Heart left ventricle (tissue), 16 donors: ENCODE data around the gene KRTAP4-5. TPM values are rescaled to one million over a fixed set of nuclear protein-coding genes. Genes with fewer than 3 reads are reported as not detected.
"Not testable (repeated sequence)": the region's sequence is repeated elsewhere in the genome, so short reads cannot be mapped to it uniquely, and the experiment has no call there.

Experiments used
- ATAC-seq, 4 donors: fragments of 200-7000 bp; cut with Tn5 transposase; one replicate each; pipeline ENCODE4 v1.9.1; 2020 to 2022; ENCODE audit warnings: moderate library complexity in 4 of 4, mild to moderate bottlenecking in 3 of 4, moderate number of reproducible peaks in 1 of 4
- DNase-seq, 5 donors: peaks; one replicate each; pipeline ENCODE4 v3.0.0-alpha.2; 2020
- H3K27ac ChIP-seq, 12 donors: fragments of 200-600 bp; sonication (generic) in 4 of 12; one replicate each; pipeline versions ENCODE4 v1.5.0 to v1.8.0; 2016 to 2022; ENCODE audit warnings: mild to moderate bottlenecking in 2 of 12
- H3K27me3 ChIP-seq, 9 donors: fragments of 200-600 bp; sonication (generic) in 2 of 9; one replicate each; pipeline versions ENCODE4 v1.5.1 to v1.8.0; 2016 to 2022; ENCODE audit warnings: mild to moderate bottlenecking in 3 of 9
- H3K36me3 ChIP-seq, 9 donors: fragments of 200-600 bp; sonication (generic) in 2 of 9; one replicate each; pipeline versions ENCODE4 v1.5.0 to v1.8.0; 2018 to 2022; ENCODE audit warnings: mild to moderate bottlenecking in 2 of 9
- H3K4me1 ChIP-seq, 12 donors: fragments of 200-600 bp; sonication (generic) in 4 of 12; one replicate each; pipeline versions ENCODE4 v1.5.0 to v1.8.0; 2016 to 2022; ENCODE audit warnings: mild to moderate bottlenecking in 3 of 12
- H3K4me3 ChIP-seq, 12 donors: fragments of 200-600 bp; sonication (generic) in 4 of 12; one replicate each; pipeline versions ENCODE4 v1.5.0 to v1.8.0; 2017 to 2022; ENCODE audit warnings: mild to moderate bottlenecking in 9 of 12, moderate library complexity in 4 of 12
- H3K9me3 ChIP-seq, 12 donors: fragments of 200-600 bp; sonication (generic) in 4 of 12; one replicate each; pipeline versions ENCODE4 v1.5.0 to v1.8.0; 2016 to 2022; ENCODE audit warnings: mild to moderate bottlenecking in 1 of 12
- POLR2A ChIP-seq, 2 donors: fragments of 450-650 bp; IDR thresholded peaks; one replicate each; pipeline ENCODE4 v1.6.1; 2017; ENCODE audit warnings: antibody characterized with exemption in 2 of 2, mild to moderate bottlenecking in 2 of 2, moderate library complexity in 2 of 2
- WGBS, 4 donors: extraction: QIAGEN DNeasy Blood & Tissue Kit in 2 of 4; methylation state at CpG; one replicate each; pipeline versions ENCODE4 v1.1.5 to v1.1.7; 2013 to 2018; 5-methylcytosine and 5-hydroxymethylcytosine counted together
- intact Hi-C, 10 donors: fragments of 100-400 bp; cut with DNase I; formaldehyde crosslinking; loops; one replicate each; pipeline versions ENCODE4 v1.11.1 to v1.14.2; 2022
- polyA plus RNA-seq, 2 donors: library from polyadenylated mRNA; stranded (reverse); fragments of 200-250 nt; gene quantifications; one replicate each; pipeline ENCODE4 v1.2.3, GENCODE V29; 2013
- total RNA-seq, 9 donors: library from RNA; depleted of rRNA in 2 of 9; stranded (reverse); fragments of >200 nt in 2 of 9; fragmentation: NEBNext Ultra II Directional in 3 of 9; extraction: Animal tissue kit (Norgen Biotek cat#: 25700) in 3 of 9; gene quantifications; one replicate each; pipeline versions ENCODE4 v1.1.0 to v1.2.4, GENCODE V29; 2016 to 2023
- TF ChIP-seq, protein P1 (sequence below), 12 donors: fragments of 200-600 bp; sonication (generic) in 4 of 12; IDR thresholded peaks; one replicate each; pipeline versions ENCODE4 v1.5.0 to v1.8.0; 2018 to 2022; ENCODE audit warnings: antibody characterized with exemption in 12 of 12, mild to moderate bottlenecking in 5 of 12
- donor health status: ischemic (EF 13 %, LVEDD 7.1; RV severe dilation, severe dysfunction).
- donor health status: healthy with polysubstance abuse.
- donor health status: DM: no; HTN: yes; CAD: no.
- donor health status: DM: no; HTN: no; CAD: no.
- donor health status: ischemic (EF 25% LVEDD 6.9; RV normal size, moderate dysfunction).
- donor health status: ischemic (EF 25% LVEDD 5.7; RV mildly dilated, moderate dysfunction).
- donor health status: healthy.
- donor health status: DM: yes; HTN: yes; CAD: no.
- donor health status: ischemic (EF 35%, LVEDD 5.7; RV mildly dilated, moderate dysfunction).
- donor health status: nonischemic (EF 11% LVEDD 7.7; RV severe dilation, severe dysfunction).
- donor health status: DM: yes; HTN: yes; CAD: no.
- donor health status: PGD.
- donor health status: ischemic (EF 29% LVEDD 5.4; RV normal size, mild dysfunction).
- donor health status: nonischemic (EF 23%, LVEDD 6.1; RV moderate dilation, normal function).

The KRTAP4-5 gene
- total and polyA plus RNA-seq, 11 donors: not detected

DNA sequence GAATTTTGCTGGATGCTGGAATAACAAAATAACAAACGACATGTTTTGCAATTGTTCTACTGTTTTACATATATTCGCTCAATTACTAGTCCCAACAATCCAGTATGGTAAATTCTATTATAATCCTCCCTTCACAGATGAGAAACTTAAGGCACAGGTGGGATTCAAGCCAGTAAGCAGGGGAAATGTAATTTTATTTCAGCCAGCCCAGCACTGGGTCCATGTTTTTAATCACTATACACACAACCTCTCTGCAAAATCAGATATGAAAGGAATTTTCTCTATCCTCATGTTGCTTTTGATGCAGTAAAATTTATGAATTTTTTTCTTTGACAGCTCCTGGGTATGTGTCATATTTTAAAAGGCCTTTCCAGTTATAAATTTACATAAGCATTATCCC lies 4.4 kb downstream of the KRTAP4-5 start:
- DNase-seq: no peak
- 79 to 86% (median 81%) methylated on average over 2 of the region's 2 CpGs for WGBS, 4 donors
- TF ChIP-seq POLR2A (IDR thresholded peaks at IDR 0.05): no peak
- TF ChIP-seq, protein P1, sequence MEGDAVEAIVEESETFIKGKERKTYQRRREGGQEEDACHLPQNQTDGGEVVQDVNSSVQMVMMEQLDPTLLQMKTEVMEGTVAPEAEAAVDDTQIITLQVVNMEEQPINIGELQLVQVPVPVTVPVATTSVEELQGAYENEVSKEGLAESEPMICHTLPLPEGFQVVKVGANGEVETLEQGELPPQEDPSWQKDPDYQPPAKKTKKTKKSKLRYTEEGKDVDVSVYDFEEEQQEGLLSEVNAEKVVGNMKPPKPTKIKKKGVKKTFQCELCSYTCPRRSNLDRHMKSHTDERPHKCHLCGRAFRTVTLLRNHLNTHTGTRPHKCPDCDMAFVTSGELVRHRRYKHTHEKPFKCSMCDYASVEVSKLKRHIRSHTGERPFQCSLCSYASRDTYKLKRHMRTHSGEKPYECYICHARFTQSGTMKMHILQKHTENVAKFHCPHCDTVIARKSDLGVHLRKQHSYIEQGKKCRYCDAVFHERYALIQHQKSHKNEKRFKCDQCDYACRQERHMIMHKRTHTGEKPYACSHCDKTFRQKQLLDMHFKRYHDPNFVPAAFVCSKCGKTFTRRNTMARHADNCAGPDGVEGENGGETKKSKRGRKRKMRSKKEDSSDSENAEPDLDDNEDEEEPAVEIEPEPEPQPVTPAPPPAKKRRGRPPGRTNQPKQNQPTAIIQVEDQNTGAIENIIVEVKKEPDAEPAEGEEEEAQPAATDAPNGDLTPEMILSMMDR (IDR thresholded peaks at IDR 0.05): no peak
- Histone ChIP-seq H3K27ac (no peak overlapping the region), H3K9me3 (peaks cover 0 to 20% (median 5%) of the 10 kb centered on the region in 12 donors), H3K36me3 (no peaks in the 10 kb centered on the region), H3K4me3 (no peak overlapping the region), H3K27me3 (peaks cover 0 to 7% (median 0%) of the 10 kb centered on the region in 9 donors), H3K4me1 (no peaks in the 10 kb centered on the region)
- intact Hi-C loops: no loop called here
- no peak for ATAC-seq

DNA sequence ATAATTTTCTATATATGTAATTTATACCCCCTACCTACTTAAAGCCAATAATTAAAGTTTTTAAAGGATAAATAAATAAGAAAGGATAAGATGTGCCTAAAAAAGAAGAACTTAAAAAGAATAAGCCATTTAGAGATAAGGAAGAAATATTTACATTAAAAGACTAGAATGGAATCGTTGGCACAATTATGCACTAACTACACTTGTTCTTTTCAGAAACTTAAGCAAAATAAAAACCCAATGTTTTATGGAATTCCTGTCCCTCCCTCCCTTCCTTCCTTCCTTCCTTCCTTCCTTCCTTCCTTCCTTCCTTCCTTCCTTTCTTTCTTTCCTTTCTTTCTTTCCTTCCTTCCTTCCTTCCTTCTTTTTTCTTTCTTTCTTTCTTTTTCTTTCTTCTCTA lies 4.8 kb downstream of the KRTAP4-5 start:
- TF ChIP-seq, protein P1 (IDR thresholded peaks at IDR 0.05): no peak
- TF ChIP-seq POLR2A (IDR thresholded peaks at IDR 0.05): no peak
- no peak for DNase-seq

DNA sequence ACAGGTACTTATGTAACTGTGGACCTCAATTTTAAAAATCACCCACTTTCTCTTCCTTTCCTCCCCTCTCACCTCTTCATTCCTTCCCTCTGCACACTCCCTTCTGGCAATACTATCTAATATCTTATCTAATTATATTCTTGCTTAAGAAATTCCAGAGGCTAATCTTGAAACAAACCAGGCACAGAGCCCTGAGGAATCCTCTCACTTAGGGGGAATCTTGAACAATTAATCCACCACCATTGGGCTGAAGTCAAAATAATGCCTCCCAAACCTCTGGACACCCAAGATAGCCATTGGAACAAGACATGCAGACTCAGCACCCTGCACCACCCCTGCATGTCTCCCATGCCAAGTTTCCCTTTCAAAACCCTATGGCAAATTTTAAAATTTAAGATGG lies 8.3 kb downstream of the KRTAP4-5 start:
- intact Hi-C loops: no loop called here
- ATAC-seq: no peak
- H3K4me1 ChIP-seq: no peaks in the 10 kb centered on the region
- H3K9me3 ChIP-seq: peaks cover 0 to 23% (median 6%) of the 10 kb centered on the region in 12 donors
- TF ChIP-seq, protein P1 (IDR thresholded peaks at IDR 0.05): no peak
- TF ChIP-seq POLR2A (IDR thresholded peaks at IDR 0.05): no peak
- no peak overlapping the region for H3K27ac ChIP-seq
- DNase-seq: no peak
- no peaks in the 10 kb centered on the region for H3K27me3 ChIP-seq
- no peak overlapping the region for H3K4me3 ChIP-seq
- no peaks in the 10 kb centered on the region for H3K36me3 ChIP-seq

More for the DNA sequence above, 4.8 kb downstream of the KRTAP4-5 start:
- H3K4me3 ChIP-seq: no peak overlapping the region
- H3K4me1 ChIP-seq: no peaks in the 10 kb centered on the region
- peaks cover 0 to 22% (median 6%) of the 10 kb centered on the region in 12 donors for H3K9me3 ChIP-seq
- intact Hi-C loops: no loop called here
- no peak overlapping the region for H3K27ac ChIP-seq
- WGBS, 4 donors: 81 to 93% (median 93%) methylated on average over 1 of the region's 1 CpG
- no peak for ATAC-seq
- H3K36me3 ChIP-seq: no peaks in the 10 kb centered on the region
- H3K27me3 ChIP-seq: peaks cover 0 to 6% (median 0%) of the 10 kb centered on the region in 9 donors

DNA sequence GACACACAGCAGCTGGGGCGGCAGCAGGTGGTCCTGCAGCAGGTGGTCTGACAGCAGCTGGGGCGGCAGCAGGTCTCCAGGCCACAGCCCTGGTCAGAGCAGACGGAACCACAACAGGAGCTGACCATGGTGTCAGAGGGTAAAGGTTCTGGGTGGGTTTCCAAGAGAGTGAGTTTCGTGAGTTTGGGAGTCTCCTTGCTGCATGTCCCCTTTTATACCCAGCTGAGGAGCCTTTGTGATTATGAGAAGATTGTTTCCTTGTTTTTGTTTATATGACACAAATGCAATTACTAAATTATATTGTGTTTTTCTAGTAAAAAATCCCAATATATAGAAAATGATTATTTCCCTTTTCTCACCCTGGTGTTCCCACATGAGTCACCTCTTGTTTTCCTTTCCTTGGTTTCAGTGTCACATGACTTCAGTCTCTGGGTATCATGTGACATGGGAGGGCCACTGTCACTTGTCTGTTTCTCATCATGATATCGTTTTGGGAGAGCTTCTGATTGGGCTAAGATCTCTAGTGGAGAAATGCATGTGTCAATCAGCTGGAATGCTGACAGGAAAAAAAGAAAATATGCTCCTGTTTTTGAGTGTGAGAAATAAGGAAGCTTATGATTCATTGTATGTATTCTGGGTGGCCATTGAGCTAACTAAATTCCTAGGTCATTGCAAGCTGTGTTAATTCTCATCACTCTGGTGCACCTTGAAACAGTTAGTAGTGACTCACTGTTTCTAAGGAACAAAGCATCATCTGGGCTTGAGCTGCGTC lies 9.1 kb downstream of the KRTAP4-5 start, which contains the start of gene KRTAP4-6:
KRTAP4-6 (minus strand) TSS at position 185 of the 772 bp plus-strand sequence; CDS start at position 128, 57 bp downstream.
- TF ChIP-seq POLR2A (IDR thresholded peaks at IDR 0.05): no peak
- TF ChIP-seq, protein P1 (IDR thresholded peaks at IDR 0.05): no peak
- Histone ChIP-seq H3K27me3 (peaks cover 0 to 2% (median 0%) of the 10 kb centered on the region in 9 donors), H3K27ac (no peak within 1 kb of the TSS), H3K36me3 (no peaks in the 10 kb centered on the region), H3K9me3 (peaks cover 0 to 23% (median 6%) of the 10 kb centered on the region in 12 donors), H3K4me1 (no peaks in the 10 kb centered on the region), H3K4me3 (no peak within 1 kb of the TSS)
- intact Hi-C loops: no loop called here
- ATAC-seq (no peak), DNase-seq (no peak)
- WGBS, 4 donors: 76 to 84% (median 82%) methylated on average over 5 to 6 of the region's 6 CpGs

DNA sequence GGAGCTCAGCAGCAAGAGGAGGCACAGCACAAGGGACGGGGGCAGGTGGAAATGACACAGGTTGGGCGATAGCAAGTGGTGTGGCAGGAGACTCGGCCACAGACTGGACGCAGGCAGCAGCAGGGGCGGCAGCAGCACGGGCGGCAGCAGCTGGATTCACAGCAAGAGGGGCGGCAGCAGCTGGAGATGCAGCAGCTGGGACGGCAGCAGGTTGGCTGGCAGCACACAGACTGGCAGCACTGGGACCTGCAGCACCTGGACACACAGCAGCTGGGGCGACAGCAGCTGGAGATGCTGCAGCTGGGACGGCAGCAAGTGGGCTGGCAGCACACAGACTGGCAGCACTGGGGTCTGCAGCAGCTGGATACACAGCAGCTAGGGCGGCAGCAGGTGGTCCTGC lies 9.8 kb downstream of the KRTAP4-5 start:
- H3K36me3 ChIP-seq: not testable (repeated sequence)
- WGBS, 4 donors: 76 to 88% (median 86%) methylated on average over 11 to 12 of the region's 12 CpGs

More for the DNA sequence above, 9.8 kb downstream of the KRTAP4-5 start:
- H3K4me3 ChIP-seq, ATAC-seq, H3K27me3 ChIP-seq, DNase-seq, H3K4me1 ChIP-seq, intact Hi-C loops, H3K27ac ChIP-seq: not testable (repeated sequence)
- peaks cover 0 to 23% (median 6%) of the 10 kb centered on the region in 12 donors for H3K9me3 ChIP-seq
